ENCODE data around the gene CLDN6. TPM values are rescaled to one million over a fixed set of nuclear protein-coding genes. Genes with fewer than 3 reads are reported as not detected.

The CLDN6 gene
- total RNA-seq, 1 experiment from 2014 or later, result 743 TPM

DNA sequence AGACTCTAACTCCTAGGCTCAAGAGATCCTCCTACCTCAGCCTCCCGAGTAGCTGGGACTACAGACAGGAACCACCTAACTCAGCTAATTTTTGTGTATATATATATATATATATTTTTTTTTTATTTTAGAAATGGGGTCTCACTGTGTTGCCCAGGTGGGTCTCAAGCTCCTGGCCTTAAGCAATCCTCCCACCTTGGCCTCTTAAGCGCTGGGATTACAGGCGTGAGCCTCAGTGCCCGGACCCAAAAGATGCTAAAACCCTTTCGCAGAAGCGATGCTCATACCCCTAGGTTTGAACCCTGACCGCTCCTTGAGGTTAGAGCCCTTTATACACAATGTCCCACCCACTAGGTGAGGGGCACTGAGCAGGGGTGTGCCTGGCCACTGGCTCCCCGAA lies 7.5 kb downstream of the CLDN6 start:
- Histone ChIP-seq H3K79me1 (ENCODE audit: insufficient read depth, low read depth, low read length, poor library complexity, severe bottlenecking) (no peaks in the 10 kb centered on the region), H3K18ac (ENCODE audit: insufficient read length, low read depth, low read length) (peak overlapping the region; percentile 38), H2BK15ac (ENCODE audit: low read depth, low read length) (no peak overlapping the region), H3K4me1 (ENCODE audit: insufficient read depth, low read length) (peaks cover 11% of the 10 kb centered on the region; the same call in 1 of the 2 replicates), H3K27ac (ENCODE audit: insufficient read length, low read depth, low read length) (no peak overlapping the region), H3K9ac (ENCODE audit: extremely low read depth, insufficient read length, low read length) (no peak overlapping the region), H4K91ac (ENCODE audit: insufficient read length, low read depth, low read length) (no peak overlapping the region), H3K27me3 (ENCODE audit: insufficient read depth, low read length) (no peaks in the 10 kb centered on the region), H4K5ac (ENCODE audit: insufficient read length, low read depth, low read length) (no peak overlapping the region), H2AFZ (ENCODE audit: low read length) (no peak overlapping the region), H3K56ac (ENCODE audit: insufficient read length, low read depth, low read length) (no peak overlapping the region), H2BK120ac (ENCODE audit: low read depth, low read length, poor library complexity, severe bottlenecking) (no peak overlapping the region), H3T11ph (ENCODE audit: low read length) (no peak overlapping the region), H2AK5ac (ENCODE audit: insufficient read length, low read length) (no peak overlapping the region), H4K20me1 (ENCODE audit: control insufficient read depth, insufficient read depth, insufficient read length) (no peaks in the 10 kb centered on the region), H3K79me2 (ENCODE audit: insufficient read depth, low read length) (no peaks in the 10 kb centered on the region), H4K8ac (replicated peaks; ENCODE audit: insufficient read length, low read depth, low read length) (no peak overlapping the region), H3K9me3 (ENCODE audit: control insufficient read depth, low read depth, low read length) (no peaks in the 10 kb centered on the region), H3K14ac (ENCODE audit: insufficient read depth, low read length) (peak overlapping the region; percentile 27; the same call in 1 of the 2 replicates), H3K23ac (ENCODE audit: insufficient read length, low read depth, low read length) (no peak overlapping the region), H3K4ac (ENCODE audit: low read depth, low read length) (no peak overlapping the region), H2BK12ac (ENCODE audit: insufficient read length, low read depth, low read length) (peak overlapping the region; percentile 40), H2BK5ac (ENCODE audit: insufficient read length, low read length) (no peak overlapping the region), H3K4me2 (ENCODE audit: insufficient read depth, insufficient read length, low read length) (no peak overlapping the region), H3K23me2 (ENCODE audit: insufficient read length, low read depth, low read length, poor library complexity, severe bottlenecking) (peaks cover 19% of the 10 kb centered on the region), H2BK20ac (ENCODE audit: low read depth, low read length, poor library complexity, severe bottlenecking) (no peak overlapping the region)
- no CpG with 5 or more reads among the region's 8 CpGs for WGBS (ENCODE audit: extremely low coverage, insufficient read length, low lambda C conversion rate)
- peaks cover 11 to 21% (median 17%) of the 10 kb centered on the region in 3 experiments; a peak in 6 of 7 replicates for H3K36me3 Mint-ChIP-seq (ENCODE audit: insufficient read depth in 1 of 3, low read depth in 3 of 3)
- peaks cover 64 to 89% of the 10 kb centered on the region in 2 experiments for H3K4me1 Mint-ChIP-seq
- peak overlapping the region; percentile 66 to 79; a peak in 2 of 5 replicates for H3K4me3 Mint-ChIP-seq
- peak overlapping the region; percentile 99 to 100 (median 100); a peak in 6 of 7 replicates for H3K27ac Mint-ChIP-seq
- no peak for DNase-seq
- TF ChIP-seq CTCF (conservative IDR thresholded peaks at IDR 0.05), result no peak
- H3K27me3 Mint-ChIP-seq (ENCODE audit: low read depth), result peaks cover 6% of the 10 kb centered on the region
- H3K9me3 Mint-ChIP-seq, result no peaks in the 10 kb centered on the region

Measured in H9 (cell line).